ENCODE data around the gene MEF2C. TPM values are rescaled to one million over a fixed set of nuclear protein-coding genes. Genes with fewer than 3 reads are reported as not detected.

MEF2C gene
- total RNA-seq, 2 donors from 2014 or later, result 13.9 to 44.0 TPM

DNA sequence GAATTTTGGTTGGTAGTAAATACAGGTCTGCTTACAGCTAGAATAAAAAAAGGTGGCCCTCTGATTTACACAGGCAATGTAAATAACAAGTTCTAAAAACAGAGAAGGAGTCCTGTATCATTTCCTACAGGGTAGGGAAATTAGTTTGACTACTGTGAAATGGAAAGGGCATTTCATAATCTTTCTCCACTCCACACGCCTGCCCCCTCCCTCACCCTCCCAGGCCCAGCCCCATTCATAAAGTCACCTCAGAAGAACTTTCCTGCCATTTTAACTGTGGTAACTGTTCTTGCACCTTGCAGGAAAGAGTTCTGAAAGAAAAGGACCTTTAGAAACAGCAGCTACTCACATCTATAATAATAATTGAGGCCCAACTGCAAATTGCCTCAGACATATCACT is 69.7 kb downstream of the MEF2C start:
- H3K4me3 ChIP-seq, result no peak overlapping the region
- DNase-seq (ENCODE audit: low spot score), result no peak
- H3K27me3 ChIP-seq (replicated peaks; ENCODE audit: insufficient read depth), result no peaks in the 10 kb centered on the region
- no peaks in the 10 kb centered on the region for H3K4me1 ChIP-seq (replicated peaks)
- H3K9me3 ChIP-seq, result no peaks in the 10 kb centered on the region
- TF ChIP-seq, protein P1, sequence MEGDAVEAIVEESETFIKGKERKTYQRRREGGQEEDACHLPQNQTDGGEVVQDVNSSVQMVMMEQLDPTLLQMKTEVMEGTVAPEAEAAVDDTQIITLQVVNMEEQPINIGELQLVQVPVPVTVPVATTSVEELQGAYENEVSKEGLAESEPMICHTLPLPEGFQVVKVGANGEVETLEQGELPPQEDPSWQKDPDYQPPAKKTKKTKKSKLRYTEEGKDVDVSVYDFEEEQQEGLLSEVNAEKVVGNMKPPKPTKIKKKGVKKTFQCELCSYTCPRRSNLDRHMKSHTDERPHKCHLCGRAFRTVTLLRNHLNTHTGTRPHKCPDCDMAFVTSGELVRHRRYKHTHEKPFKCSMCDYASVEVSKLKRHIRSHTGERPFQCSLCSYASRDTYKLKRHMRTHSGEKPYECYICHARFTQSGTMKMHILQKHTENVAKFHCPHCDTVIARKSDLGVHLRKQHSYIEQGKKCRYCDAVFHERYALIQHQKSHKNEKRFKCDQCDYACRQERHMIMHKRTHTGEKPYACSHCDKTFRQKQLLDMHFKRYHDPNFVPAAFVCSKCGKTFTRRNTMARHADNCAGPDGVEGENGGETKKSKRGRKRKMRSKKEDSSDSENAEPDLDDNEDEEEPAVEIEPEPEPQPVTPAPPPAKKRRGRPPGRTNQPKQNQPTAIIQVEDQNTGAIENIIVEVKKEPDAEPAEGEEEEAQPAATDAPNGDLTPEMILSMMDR (IDR thresholded peaks at IDR 0.05), result no peak
- TF ChIP-seq POLR2AphosphoS5 (IDR thresholded peaks at IDR 0.05) (no peak), POLR2A (IDR thresholded peaks at IDR 0.05) (no peak)
- 78% methylated on average over 1 of the region's 1 CpG for WGBS
- no peak overlapping the region for H3K27ac ChIP-seq
- intact Hi-C loops (cut with DNase I), result no loop called here
- no peaks in the 10 kb centered on the region for H3K36me3 ChIP-seq

DNA sequence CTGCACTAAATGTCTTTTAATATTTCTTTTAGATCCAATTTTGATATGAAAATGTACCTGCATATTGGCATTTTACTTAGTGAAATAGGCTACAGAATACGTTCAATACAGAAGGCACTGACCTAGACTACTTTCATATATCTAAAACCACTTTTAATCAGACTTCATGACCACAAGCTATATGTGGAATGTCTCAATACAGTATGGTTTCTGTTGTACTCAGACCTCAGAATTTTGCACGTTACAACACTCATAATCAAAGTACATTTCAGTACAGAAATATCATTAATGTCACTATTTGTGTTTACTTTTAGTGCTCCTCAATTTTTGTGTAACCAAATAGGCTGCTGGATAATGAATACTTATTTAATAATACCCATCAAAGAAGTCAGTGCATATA is 74.8 kb downstream of the MEF2C start:
- no peak overlapping the region for H3K27ac ChIP-seq
- no peaks in the 10 kb centered on the region for H3K9me3 ChIP-seq
- H3K27me3 ChIP-seq (replicated peaks; ENCODE audit: insufficient read depth), result no peaks in the 10 kb centered on the region
- TF ChIP-seq, protein P1 (IDR thresholded peaks at IDR 0.05), result no peak
- TF ChIP-seq POLR2AphosphoS5 (IDR thresholded peaks at IDR 0.05) (no peak), POLR2A (IDR thresholded peaks at IDR 0.05) (no peak)
- H3K36me3 ChIP-seq, result no peaks in the 10 kb centered on the region
- H3K4me1 ChIP-seq (replicated peaks), result no peaks in the 10 kb centered on the region
- intact Hi-C loops (cut with DNase I), result no loop called here
- H3K4me3 ChIP-seq, result no peak overlapping the region
- no peak for DNase-seq (ENCODE audit: low spot score)
- 79% methylated on average over 2 of the region's 2 CpGs for WGBS

DNA sequence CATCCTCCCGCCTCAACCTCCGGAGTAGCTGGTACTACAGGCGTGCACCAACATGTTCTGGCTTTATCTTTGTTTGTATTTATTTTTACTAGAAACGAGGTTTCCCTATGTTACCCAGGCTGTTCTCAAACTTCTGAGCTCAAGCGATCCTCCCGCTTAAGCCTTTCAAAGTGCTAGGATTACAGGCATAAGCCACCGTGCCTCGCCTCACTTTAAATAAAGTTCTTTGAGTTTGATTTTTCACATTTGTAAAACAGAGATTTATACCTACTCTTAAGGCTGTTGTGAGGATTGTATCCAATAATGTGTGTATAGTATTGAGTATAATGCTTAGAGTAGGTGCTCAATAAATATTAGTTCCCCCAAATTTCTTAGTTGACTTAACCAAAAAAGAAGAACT is 75.7 kb downstream of the MEF2C start:
- no peaks in the 10 kb centered on the region for H3K9me3 ChIP-seq
- H3K27me3 ChIP-seq (replicated peaks; ENCODE audit: insufficient read depth), result no peaks in the 10 kb centered on the region
- no peaks in the 10 kb centered on the region for H3K4me1 ChIP-seq (replicated peaks)
- no peak overlapping the region for H3K27ac ChIP-seq
- 82% methylated on average over 8 of the region's 8 CpGs for WGBS
- no peak overlapping the region for H3K4me3 ChIP-seq
- no peak for DNase-seq (ENCODE audit: low spot score)
- intact Hi-C loops (cut with DNase I), result no loop called here
- TF ChIP-seq, protein P1 (IDR thresholded peaks at IDR 0.05), result no peak
- no peak for TF ChIP-seq POLR2A (IDR thresholded peaks at IDR 0.05)
- no peak for TF ChIP-seq POLR2AphosphoS5 (IDR thresholded peaks at IDR 0.05)
- no peaks in the 10 kb centered on the region for H3K36me3 ChIP-seq

DNA sequence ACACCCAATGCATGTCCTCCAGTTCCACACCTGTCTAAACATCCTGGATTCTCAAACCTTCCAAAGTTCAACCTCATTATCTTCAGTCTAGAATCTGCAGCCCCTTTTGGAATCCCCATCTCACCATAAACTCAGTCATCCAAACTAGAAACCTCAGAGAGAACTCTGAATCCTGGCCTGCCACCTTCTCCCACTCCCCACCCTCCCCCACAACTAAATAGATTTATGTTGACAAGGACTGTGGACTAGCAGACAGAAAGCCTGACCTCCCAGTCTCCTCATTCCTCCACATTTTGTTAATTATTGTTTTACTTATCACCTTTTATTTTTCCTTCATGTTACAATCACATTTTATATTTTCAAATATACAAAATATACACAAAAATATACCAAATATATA is 76.6 kb downstream of the MEF2C start:
- H3K9me3 ChIP-seq, result no peaks in the 10 kb centered on the region
- H3K27me3 ChIP-seq (replicated peaks; ENCODE audit: insufficient read depth), result no peaks in the 10 kb centered on the region
- TF ChIP-seq, protein P1 (IDR thresholded peaks at IDR 0.05), result no peak
- TF ChIP-seq POLR2AphosphoS5 (IDR thresholded peaks at IDR 0.05) (no peak), POLR2A (IDR thresholded peaks at IDR 0.05) (no peak)
- H3K4me3 ChIP-seq, result no peak overlapping the region
- no peaks in the 10 kb centered on the region for H3K36me3 ChIP-seq
- no peak overlapping the region for H3K27ac ChIP-seq
- intact Hi-C loops (cut with DNase I), result no loop called here
- no peak for DNase-seq (ENCODE audit: low spot score)
- H3K4me1 ChIP-seq (replicated peaks), result no peaks in the 10 kb centered on the region

DNA sequence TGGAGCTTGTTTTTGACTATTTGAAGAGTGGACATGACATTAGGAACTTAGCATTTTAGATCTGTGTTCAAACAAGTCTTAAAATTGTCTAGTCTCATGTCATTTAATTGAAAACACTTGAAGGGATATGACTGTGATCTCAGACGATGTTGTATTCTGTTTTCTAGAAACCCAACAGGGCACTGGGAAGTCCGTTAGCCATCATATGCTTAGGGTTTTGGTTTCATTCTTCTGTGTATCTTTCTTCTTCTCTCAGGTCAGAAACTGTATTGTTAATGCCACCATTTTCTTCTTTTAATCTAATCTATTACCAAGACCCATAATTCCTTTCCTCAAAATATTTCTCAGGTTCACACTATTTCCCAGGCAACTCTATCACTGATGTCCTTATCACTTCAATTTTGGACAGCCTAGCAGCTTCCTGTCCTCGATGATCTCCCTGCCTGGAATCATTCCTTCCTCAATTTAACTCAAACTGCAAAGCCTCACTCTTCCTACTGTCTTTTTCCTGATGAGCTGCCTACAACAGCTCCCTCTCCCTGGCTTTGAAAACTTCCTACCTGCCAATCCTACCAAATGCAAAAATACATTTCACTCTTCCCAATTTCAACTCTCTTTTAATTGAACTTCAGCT is 77.7 kb downstream of the MEF2C start:
- DNase-seq (ENCODE audit: low spot score), result no peak
- Histone ChIP-seq H3K4me1 (replicated peaks) (no peaks in the 10 kb centered on the region), H3K27me3 (replicated peaks; ENCODE audit: insufficient read depth) (no peaks in the 10 kb centered on the region), H3K4me3 (no peak overlapping the region), H3K27ac (no peak overlapping the region), H3K36me3 (no peaks in the 10 kb centered on the region), H3K9me3 (no peaks in the 10 kb centered on the region)
- TF ChIP-seq POLR2A (IDR thresholded peaks at IDR 0.05), result no peak
- TF ChIP-seq POLR2AphosphoS5 (IDR thresholded peaks at IDR 0.05), result no peak
- TF ChIP-seq, protein P1 (IDR thresholded peaks at IDR 0.05), result no peak
- 81% methylated on average over 3 of the region's 3 CpGs for WGBS
- intact Hi-C loops (cut with DNase I), result no loop called here
